Body of pancreas (tissue), 4 donors: ENCODE measurements around the gene BAZ2A. TPM values are rescaled to one million over a fixed set of nuclear protein-coding genes. Genes with fewer than 3 reads are reported as not detected.
A peak's percentile ranks its signal among the peaks of the same experiment; 100 is the strongest.

ENCODE experiments used
- ATAC-seq: fragments of 150-250 bp; one replicate; pipeline ENCODE4 v1.9.1; 2016
- DNase-seq, 4 donors: peaks; one replicate each; pipeline ENCODE4 v3.0.0-alpha.2; 2019
- H3K27ac ChIP-seq, 4 donors: fragments of 200-600 bp; sonication (generic); 1 replicate in 3 of 4; 2 replicates in 1 of 4; pipeline versions ENCODE4 v1.5.1 to v1.6.1; 2016 to 2019; ENCODE audit warnings: mild to moderate bottlenecking in 1 of 4, mixed read lengths in 1 of 4, moderate library complexity in 1 of 4
- H3K27me3 ChIP-seq, 2 donors: fragments of 200-600 bp; sonication (generic); one replicate each; pipeline ENCODE4 v1.6.0; 2016; ENCODE audit warnings: mild to moderate bottlenecking in 1 of 2
- H3K36me3 ChIP-seq, 2 donors: fragments of 200-600 bp; sonication (generic); replicated peaks in 1 of 2; 2 replicates each; pipeline ENCODE4 v1.5.1; 2016; ENCODE audit warnings: low read depth in 2 of 2; ENCODE audit not compliant: insufficient read depth in 1 of 2
- H3K4me1 ChIP-seq: fragments of 200-600 bp; sonication (generic); one replicate; pipeline ENCODE4 v1.6.0; 2016
- H3K4me3 ChIP-seq, 2 donors: fragments of 200-600 bp; sonication (generic); 1 replicate in 1 of 2; 2 replicates in 1 of 2; pipeline ENCODE4 v1.5.1; 2016 to 2019
- H3K9me3 ChIP-seq, 3 donors: fragments of 200-600 bp; sonication (generic); 1 replicate in 2 of 3; 2 replicates in 1 of 3; pipeline ENCODE4 v1.5.1; 2016
- CTCF ChIP-seq, 7 experiments: fragments of 450-650 bp in 4 of 7; fragments of 200-600 bp in 3 of 7; sonication (generic) in 3 of 7; IDR thresholded peaks; one replicate each; pipeline ENCODE4 v1.5.1; 2016 to 2019; ENCODE audit warnings: antibody characterized with exemption in 7 of 7
- POLR2A ChIP-seq, 3 donors: fragments of 450-650 bp; IDR thresholded peaks; one replicate each; pipeline ENCODE4 v1.6.1; 2016; ENCODE audit warnings: antibody characterized with exemption in 3 of 3, mild to moderate bottlenecking in 2 of 3
- whole genome bisulfite sequencing, 2 donors: methylation state at CpG; one replicate each; pipeline ENCODE4 v1.1.5; 2017; 5-methylcytosine and 5-hydroxymethylcytosine counted together
- intact Hi-C: fragments of 100-400 bp; cut with DNase I; formaldehyde crosslinking; loops from one replicate; pipeline ENCODE4 v1.15.1; 2023
- total RNA-seq, 2 donors: library from RNA; depleted of rRNA; stranded (reverse); fragments of >200 nt; gene quantifications; one replicate each; pipeline ENCODE4 v1.1.0, GENCODE V29; 2016

Gene BAZ2A
- total RNA-seq, 2 donors from 2014 or later = 52.7 to 56.8 TPM

- H3K4me3 ChIP-seq = no peak overlapping the region
- H3K9me3 ChIP-seq = no peaks in the 10 kb centered on the region
- no peak overlapping the region for H3K27ac ChIP-seq
- H3K4me1 ChIP-seq = no peaks in the 10 kb centered on the region
- intact Hi-C loops = loop anchor here (5.0 kb wide), 1 partner anchor 57 kb away; no protein-coding TSS in a partner anchor
- no peak for TF ChIP-seq POLR2A (IDR thresholded peaks at IDR 0.05)
- TF ChIP-seq CTCF (IDR thresholded peaks at IDR 0.05) = no peak
- no peaks in the 10 kb centered on the region for H3K36me3 ChIP-seq
- ATAC-seq = no peak
- DNase-seq = no peak
- WGBS, 2 donors = 47 to 50% methylated on average over 2 of the region's 2 CpGs
- H3K27me3 ChIP-seq = no peaks in the 10 kb centered on the region
These were observed 55.9 kb downstream of the BAZ2A start for GRCh38 chr12:56574210-56574609.

DNA sequence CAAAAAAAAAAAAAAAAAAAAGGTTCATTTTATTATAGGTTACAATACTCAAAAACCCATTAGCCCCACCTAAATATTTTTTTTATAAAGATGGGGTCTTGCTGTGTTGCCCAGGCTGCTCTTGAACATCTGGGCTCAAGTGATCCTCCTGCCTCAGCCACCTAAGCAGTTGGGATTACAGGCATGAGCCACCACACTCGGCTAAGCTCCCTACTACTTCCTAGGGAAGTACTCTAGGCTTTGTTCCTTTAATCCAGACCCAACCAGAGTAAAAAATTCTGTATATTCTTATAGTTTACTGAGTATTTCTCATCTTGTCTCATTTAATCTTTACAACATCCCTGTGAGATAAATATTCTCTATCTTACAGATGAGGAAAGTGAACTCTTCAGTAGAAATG is 57.8 kb downstream of the BAZ2A start:
- no peak for TF ChIP-seq CTCF (IDR thresholded peaks at IDR 0.05)
- no peak for TF ChIP-seq POLR2A (IDR thresholded peaks at IDR 0.05)
- ATAC-seq (no peak), DNase-seq (no peak)
- H3K9me3 ChIP-seq = no peaks in the 10 kb centered on the region
- no peak overlapping the region for H3K4me3 ChIP-seq
- H3K4me1 ChIP-seq = no peaks in the 10 kb centered on the region
- no peaks in the 10 kb centered on the region for H3K27me3 ChIP-seq
- intact Hi-C loops = loop anchor here (5.0 kb wide), 1 partner anchor 55 kb away; no protein-coding TSS in a partner anchor
- H3K36me3 ChIP-seq = no peaks in the 10 kb centered on the region
- H3K27ac ChIP-seq = no peak overlapping the region
- 50 to 58% methylated on average over 1 of the region's 1 CpG for WGBS, 2 donors

- H3K36me3 ChIP-seq = no peaks in the 10 kb centered on the region
- 71 to 87% methylated on average over 4 of the region's 4 CpGs for WGBS, 2 donors
- DNase-seq (no peak), ATAC-seq (no peak)
- H3K9me3 ChIP-seq = no peaks in the 10 kb centered on the region
- no peaks in the 10 kb centered on the region for H3K27me3 ChIP-seq
- no peak for TF ChIP-seq POLR2A (IDR thresholded peaks at IDR 0.05)
- no peak for TF ChIP-seq CTCF (IDR thresholded peaks at IDR 0.05)
- H3K4me1 ChIP-seq = no peaks in the 10 kb centered on the region
- H3K27ac ChIP-seq = peak overlapping the region in 1 of 4 donors; percentile 42
- H3K4me3 ChIP-seq = no peak overlapping the region
- intact Hi-C loops = loop anchor here (5.0 kb wide), 1 partner anchor 54 kb away; no protein-coding TSS in a partner anchor
These were observed 59.0 kb downstream of the BAZ2A start for GRCh38 chr12:56571121-56571520.

DNA sequence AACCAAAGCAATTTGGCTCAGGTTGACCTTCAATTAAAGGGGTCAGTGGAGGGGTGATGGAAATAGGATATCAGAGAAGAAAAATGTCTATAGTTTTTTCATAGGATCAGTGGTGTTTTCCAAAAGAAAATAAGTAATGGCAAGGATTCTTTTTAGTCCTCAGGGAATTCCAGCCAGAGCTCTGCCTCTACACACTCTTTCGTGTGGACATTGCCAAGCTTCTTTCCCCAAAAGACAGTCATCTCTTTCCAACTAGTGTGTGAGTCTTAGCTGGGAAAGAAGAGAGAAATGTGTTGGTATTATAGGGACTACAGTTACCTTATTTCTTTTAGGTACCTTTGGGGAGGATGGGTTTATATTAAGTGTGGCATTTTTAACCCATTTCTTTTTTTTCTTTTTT is 62.0 kb downstream of the BAZ2A start:
- intact Hi-C loops = no loop called here

More for the DNA sequence above, 62.0 kb downstream of the BAZ2A start:
- no peak overlapping the region for H3K27ac ChIP-seq
- H3K4me1 ChIP-seq = no peaks in the 10 kb centered on the region
- no peaks in the 10 kb centered on the region for H3K36me3 ChIP-seq
- no peak for ATAC-seq
- 71 to 82% methylated on average over 1 of the region's 1 CpG for WGBS, 2 donors
- no peak for DNase-seq
- H3K27me3 ChIP-seq = no peaks in the 10 kb centered on the region
- H3K9me3 ChIP-seq = no peaks in the 10 kb centered on the region
- no peak for TF ChIP-seq CTCF (IDR thresholded peaks at IDR 0.05)
- TF ChIP-seq POLR2A (IDR thresholded peaks at IDR 0.05) = no peak
- no peak overlapping the region for H3K4me3 ChIP-seq
